IMR-90 (cell line): ENCODE data around the gene CDC42BPA.

Experiments
- CEBPB ChIP-seq: IDR thresholded peaks from 2 replicates; pipeline ENCODE4 v1.6.1; 2012; ENCODE audit warnings: low read depth, low read length, improper control_type of control experiment
- CHD1 ChIP-seq: IDR thresholded peaks from 2 replicates; pipeline ENCODE4 v1.6.1; 2012; ENCODE audit warnings: low read depth, low read length, improper control_type of control experiment
- CTCF ChIP-seq: conservative IDR thresholded peaks from 2 replicates; pipeline ENCODE4 v1.5.1; 2012; ENCODE audit warnings: mild to moderate bottlenecking, low read depth, low read length, improper control_type of control experiment
- ELK1 ChIP-seq: fragments of 150-350 bp; IDR thresholded peaks from 2 replicates; pipeline ENCODE4 v1.6.1; 2016; ENCODE audit warnings: low read depth, mild to moderate bottlenecking, low read length, moderate library complexity, borderline replicate concordance
- FOS ChIP-seq: fragments of 150-350 bp; IDR thresholded peaks from 2 replicates; pipeline ENCODE4 v1.6.1; 2016; ENCODE audit warnings: low read depth, low read length
- MAFK ChIP-seq: IDR thresholded peaks from 2 replicates; pipeline ENCODE4 v1.6.1; 2012; ENCODE audit warnings: low read depth, low read length, improper control_type of control experiment
- MXI1 ChIP-seq: IDR thresholded peaks from 2 replicates; pipeline ENCODE4 v1.6.1; 2012; ENCODE audit warnings: low read depth, mild to moderate bottlenecking, low read length, moderate library complexity, borderline replicate concordance
- POLR2A ChIP-seq: IDR thresholded peaks from 2 replicates; pipeline ENCODE4 v1.6.1; 2012; ENCODE audit warnings: mild to moderate bottlenecking, low read depth, low read length
- RAD21 ChIP-seq: IDR thresholded peaks from 2 replicates; pipeline ENCODE4 v1.6.1; 2012; ENCODE audit warnings: low read length, improper control_type of control experiment
- RCOR1 ChIP-seq: IDR thresholded peaks from 2 replicates; pipeline ENCODE4 v1.6.1; 2012; ENCODE audit warnings: mild to moderate bottlenecking, low read length, improper control_type of control experiment; ENCODE audit not compliant: insufficient replicate concordance
- RFX5 ChIP-seq: IDR thresholded peaks from 2 replicates; pipeline ENCODE4 v1.8.0; 2012; ENCODE audit warnings: low read depth, mild to moderate bottlenecking, low read length, moderate library complexity
- SMC3 ChIP-seq: fragments of 150-350 bp; IDR thresholded peaks from 2 replicates; pipeline ENCODE4 v1.6.1; 2016; ENCODE audit warnings: low read depth, mild to moderate bottlenecking, antibody characterized with exemption, low read length, moderate library complexity
- USF2 ChIP-seq: fragments of 150-350 bp; IDR thresholded peaks from 2 replicates; pipeline ENCODE4 v1.6.1; 2017; ENCODE audit warnings: mild to moderate bottlenecking, antibody characterized with exemption, low read length, low read depth

- no peak for TF ChIP-seq MAFK
- TF ChIP-seq CTCF: no peak
- no peak for TF ChIP-seq RCOR1
- TF ChIP-seq RFX5: no peak
- TF ChIP-seq POLR2A: no peak
- no peak for TF ChIP-seq USF2
- TF ChIP-seq MXI1: no peak
- TF ChIP-seq RAD21: no peak
- no peak for TF ChIP-seq FOS
- TF ChIP-seq SMC3: no peak
- TF ChIP-seq CEBPB: no peak
- no peak for TF ChIP-seq ELK1
- no peak for TF ChIP-seq CHD1
Observed at GRCh38 chr1:227124473-227124872, 193.8 kb downstream of the CDC42BPA start.
